Fibroblast of the conjunctiva (primary cell): ENCODE measurements around the gene LRRC43.

ENCODE experiments used
- DNase-seq: peaks from one replicate; pipeline ENCODE4 v3.0.0-alpha.2; 2010; ENCODE audit warnings: low read depth

Gene LRRC43

DNA sequence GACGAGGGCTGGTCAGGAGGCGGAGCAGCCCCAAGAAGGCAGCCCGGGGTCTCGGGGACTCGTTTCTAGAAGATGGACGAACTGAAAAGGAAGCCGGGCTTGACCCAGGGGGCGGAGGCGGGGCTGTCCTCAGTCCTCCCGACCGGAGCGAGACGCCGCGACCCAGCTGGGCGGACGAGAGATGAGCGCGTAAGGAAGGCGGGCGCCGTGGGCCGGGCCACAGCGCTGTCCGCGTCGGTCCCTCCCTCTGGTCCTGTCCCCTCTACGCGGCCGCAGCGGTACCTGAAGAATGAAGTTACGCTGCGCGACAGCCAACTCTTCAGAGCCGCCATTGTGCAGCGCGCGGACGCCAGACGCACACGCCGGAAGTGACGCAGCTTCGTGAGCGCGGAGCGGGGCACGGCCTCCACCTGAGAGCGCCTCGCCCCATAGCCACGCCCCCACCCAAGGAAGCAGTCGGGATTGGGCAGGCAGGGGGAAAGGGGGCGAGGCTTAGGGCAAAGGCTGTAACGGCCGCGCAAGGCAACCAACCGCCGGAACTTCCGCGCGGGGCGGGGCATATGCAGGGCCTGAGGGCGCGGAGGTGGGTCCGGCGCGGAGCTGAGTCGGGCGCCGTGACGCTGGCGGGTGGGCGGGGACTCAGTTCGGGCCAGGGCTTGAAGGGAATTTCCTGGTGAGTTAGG lies 42.9 kb downstream of the LRRC43 start, which contains the start of gene DIABLO:
DIABLO (minus strand) TSS at position 370 of the 683 bp plus-strand sequence; CDS start at position 332, 38 bp downstream.
- DNase-seq, result peak; percentile 99

GRCh38 chr12:122226366-122227125 lies 43.6 kb downstream of the LRRC43 start:
- no peak for DNase-seq

DNA sequence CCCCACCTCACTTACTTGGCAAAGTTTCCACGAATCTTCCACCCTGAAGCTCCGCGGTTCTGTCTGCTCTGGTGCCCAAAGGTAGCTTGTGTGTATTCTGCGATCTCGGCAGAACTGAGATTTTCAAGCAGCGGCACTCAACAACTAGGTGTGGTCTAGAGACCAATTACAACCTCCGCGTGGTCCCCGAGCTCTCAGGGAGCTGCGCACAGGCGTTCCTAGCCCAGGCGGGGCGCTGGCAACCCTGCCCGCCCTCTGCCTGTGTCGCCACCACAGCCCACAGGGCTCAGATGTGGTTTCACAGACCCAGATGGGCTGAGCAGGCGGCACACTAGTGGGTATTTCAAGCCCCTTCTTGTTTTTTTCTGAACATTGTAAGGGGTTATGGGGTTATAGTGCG lies 44.4 kb downstream of the LRRC43 start:
- DNase-seq, result no peak

DNA sequence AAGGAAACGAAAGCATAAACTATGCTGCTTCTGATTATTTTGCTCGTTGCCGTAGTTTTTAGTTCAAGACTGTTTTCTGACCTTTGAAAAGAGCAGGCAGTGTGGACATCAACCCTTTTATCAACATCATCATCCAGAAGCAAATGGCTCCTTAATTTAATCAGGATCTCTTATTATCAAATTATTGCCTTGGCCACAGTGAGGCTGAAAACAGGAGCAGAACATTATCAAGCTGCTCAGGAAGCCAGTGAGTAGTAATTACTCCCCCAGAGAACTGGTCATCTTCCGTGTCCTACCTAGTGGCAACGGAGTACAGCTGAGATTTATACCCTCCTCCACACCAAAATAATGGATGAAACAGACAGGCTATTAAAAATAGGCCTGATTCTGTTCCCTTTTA lies 45.2 kb downstream of the LRRC43 start:
- no peak for DNase-seq

GRCh38 chr12:122230798-122231197 lies 47.9 kb downstream of the LRRC43 start:
- no peak for DNase-seq

DNA sequence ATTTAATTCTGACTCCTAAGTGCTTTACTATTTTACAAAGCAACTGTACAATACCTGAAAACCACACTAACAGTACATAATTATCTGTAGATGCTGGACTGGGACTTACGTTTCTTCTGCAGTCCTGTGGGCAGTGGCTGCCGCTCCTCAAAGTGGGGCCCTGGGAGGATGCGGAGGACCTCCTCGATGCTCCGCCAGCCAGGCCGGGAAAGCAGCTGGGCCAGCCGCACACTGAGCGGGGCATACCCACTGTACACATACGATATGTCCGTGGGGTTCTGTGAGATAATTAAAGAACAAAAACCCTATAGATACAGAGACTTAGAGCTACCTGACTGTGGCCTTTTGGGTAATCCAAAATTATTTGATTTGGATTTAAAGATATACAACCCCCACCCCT lies 49.8 kb downstream of the LRRC43 start:
- no peak for DNase-seq

GRCh38 chr12:122235741-122236140 lies 52.8 kb downstream of the LRRC43 start:
- no peak for DNase-seq

GRCh38 chr12:122238861-122239260 lies 55.9 kb downstream of the LRRC43 start:
- DNase-seq, result no peak

GRCh38 chr12:122243965-122244364 lies 61.0 kb downstream of the LRRC43 start:
- DNase-seq, result no peak

- DNase-seq, result no peak
Measured at GRCh38 chr12:122244565-122245371, 61.8 kb downstream of the LRRC43 start.

DNA sequence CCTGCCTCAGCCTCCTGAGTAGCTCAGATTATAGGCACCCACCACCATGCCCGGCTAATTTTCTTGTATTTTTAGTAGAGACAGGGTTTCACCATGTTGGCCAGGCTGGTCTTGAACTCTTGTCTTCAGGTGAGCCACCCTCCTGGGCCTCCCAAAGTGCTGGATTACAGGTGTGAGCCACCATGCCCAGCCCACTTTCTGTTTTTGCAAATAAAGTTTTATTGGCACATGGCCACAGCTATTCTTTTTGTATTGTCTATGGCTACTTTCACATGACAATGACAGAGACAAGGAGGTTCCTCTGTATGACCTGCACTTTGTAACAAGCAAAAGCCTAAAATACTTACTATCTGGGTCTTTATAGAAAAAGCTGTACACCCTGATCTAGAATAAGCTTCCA lies 62.6 kb downstream of the LRRC43 start:
- no peak for DNase-seq

GRCh38 chr12:122250047-122250446 lies 67.1 kb downstream of the LRRC43 start:
- DNase-seq, result no peak

- no peak for DNase-seq
Measured at GRCh38 chr12:122250536-122250935, 67.6 kb downstream of the LRRC43 start.
